NCI-H1694 treated with DMSO at 0.1 percent for 48 hours (cell line): ENCODE measurements around the gene PTPRU.

Experiments
- DNase-seq: peaks from one replicate; lab custom pipeline; 2025; lab: John Stamatoyannopoulos, UW

PTPRU gene

DNA sequence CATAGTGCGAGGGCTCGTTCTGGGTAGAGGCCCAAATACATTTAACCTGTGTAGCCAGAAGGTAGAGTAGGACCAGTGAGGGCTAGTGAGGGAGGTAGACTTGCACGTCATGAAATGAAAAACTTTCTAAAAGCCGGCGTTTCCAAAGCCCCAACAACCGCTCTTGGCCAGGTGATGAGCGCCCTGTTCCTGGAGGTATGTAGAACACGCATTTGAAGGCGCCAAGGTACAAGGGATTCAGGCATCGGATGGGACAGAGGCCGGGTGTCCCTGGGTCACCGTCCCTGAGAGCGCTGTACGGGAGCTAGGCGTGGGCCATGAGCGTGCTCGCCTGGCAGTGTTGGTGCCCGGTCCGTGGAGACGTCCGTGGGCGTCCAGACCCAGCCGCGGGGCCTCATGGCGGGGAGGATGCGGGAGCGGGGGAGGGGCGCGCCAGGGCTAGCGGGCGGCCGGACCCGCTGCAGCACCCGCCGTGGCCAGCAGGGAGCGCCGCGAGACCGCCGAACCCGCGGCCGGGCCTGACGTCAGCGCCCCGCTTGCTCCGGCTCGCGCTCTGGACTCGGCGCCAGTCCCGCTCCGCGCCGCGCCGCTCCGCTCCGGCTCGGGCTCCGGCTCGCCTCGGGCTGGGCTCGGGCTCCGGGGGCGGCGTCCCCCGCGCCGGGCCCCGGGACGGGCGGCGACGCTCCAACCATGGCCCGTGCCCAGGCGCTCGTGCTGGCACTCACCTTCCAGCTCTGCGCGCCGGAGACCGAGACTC is at the start of gene PTPRU:
TSS of gene PTPRU (plus strand) at position 568 of the 757 bp plus-strand sequence. CDS start at position 691, 123 bp downstream.
- peak; percentile 9 for DNase-seq

DNA sequence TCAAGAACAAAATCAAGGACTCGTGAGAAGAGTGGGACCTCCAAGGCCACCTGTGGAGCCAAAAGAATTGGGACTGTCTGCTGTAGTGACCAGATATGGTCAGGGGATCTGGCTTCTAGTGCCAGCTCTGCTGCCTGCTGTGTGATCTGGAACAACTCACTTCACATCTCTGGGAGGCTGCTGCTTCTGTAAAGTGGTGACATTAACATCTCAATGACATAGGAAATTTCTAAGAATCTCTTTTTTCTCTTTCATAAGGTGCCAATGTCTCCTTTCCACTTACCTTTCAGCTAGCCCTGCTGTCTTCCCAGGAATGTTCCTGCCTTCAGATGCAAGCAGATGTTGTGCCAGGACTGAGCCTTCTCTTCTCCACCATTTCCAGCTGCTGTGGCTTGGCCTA is 49.6 kb upstream of the PTPRU start:
- DNase-seq: no peak

DNA sequence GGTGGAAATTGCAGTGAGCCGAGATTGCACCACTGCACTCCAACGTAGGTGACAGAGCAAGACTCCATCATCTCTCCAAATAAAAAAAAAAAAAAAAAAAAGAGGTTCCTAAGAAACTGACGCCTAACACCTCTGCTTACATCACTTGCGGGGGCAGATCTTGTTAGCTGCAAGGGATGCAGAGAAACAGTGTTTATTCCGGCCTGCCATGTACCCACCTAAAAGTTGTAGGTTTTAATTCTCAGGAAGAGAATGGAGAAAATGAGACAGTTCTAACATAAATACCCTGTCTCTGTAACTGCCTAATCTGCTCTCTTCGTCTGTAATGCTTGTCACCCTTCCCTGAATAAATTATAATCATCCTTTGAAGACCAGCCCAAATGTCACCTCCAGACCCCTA is 45.6 kb upstream of the PTPRU start:
- DNase-seq: no peak

DNA sequence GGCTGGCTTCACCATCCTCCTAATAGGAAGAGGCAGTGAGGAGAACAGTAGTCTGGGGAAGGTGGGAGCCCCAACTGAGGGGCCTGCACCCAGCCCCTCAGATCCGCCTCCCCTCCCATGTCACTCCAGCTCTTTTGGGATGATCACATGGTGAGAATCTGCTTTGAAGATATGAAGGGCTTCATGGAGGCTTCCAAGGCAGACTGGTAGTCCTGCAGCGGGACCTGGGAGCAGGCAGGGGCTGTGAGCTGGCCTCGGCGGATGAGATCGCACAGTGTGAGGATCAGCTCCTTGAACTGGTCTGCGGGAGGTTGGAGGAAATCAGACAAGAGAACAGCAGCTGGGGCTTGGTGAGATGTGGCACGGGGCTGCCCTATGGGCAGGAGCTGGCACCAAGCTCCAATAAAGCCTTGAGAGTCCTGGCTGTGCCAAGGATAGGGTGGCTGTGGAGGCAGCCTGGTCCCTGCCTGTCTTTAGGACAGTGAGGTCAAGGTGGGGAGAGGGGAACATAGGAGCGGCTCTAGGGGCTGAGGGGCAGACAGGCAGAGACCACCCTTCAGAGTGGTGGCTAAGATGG is 42.4 kb upstream of the PTPRU start:
- DNase-seq: no peak

DNA sequence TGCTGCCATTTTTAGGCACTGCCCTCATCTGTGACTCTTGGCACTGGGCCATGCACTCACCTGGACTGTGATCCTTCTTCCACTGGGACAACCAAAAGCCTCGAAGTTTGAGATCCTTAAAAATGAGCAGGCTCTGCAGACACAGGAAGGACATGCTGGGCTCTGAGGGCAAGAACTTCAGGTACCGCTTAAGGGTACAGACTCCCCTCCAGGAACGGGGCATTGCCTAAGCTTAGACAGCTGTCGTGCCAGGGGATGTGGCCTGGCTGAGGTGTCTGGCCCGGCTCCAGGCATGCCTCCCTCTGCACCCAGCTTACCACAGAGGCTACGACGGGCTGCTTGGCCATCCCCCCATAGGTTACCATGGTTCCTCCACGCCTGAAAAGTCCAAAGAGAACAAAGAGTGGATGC is 40.4 kb upstream of the PTPRU start:
- DNase-seq: no peak

DNA sequence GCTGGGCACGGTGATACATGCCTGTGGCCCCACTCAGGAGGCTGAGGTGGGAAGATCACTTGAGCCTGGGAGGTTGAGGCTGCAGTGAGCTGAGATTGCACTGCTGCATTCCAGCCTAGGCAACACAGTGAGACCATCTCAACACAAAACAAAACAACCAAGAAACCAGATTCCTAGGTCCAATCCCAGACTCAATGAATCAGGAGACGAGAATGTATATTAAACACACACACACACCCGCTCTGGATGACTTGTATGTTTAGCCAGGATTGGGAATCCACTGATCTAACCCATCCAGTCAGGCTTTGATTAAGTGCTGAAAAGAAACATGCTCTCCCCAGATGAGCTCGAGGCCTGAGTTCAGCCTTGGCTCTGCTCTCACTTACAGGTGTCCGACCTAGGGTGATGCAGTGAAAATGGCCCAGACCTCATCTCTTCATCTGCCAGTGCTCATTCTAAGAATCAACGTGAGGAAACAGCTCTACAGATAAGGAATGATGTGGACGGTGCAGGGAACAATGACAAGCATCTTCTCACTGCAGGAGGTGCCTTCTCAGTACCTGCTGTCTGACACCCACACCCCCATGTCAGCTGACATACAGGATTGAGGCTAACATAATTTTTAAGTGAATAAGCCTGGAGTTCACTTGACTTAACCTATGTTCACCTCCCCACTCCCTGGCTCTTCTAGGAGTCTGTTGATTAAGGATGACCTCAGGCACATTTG is 39.3 kb upstream of the PTPRU start:
- DNase-seq: no peak

DNA sequence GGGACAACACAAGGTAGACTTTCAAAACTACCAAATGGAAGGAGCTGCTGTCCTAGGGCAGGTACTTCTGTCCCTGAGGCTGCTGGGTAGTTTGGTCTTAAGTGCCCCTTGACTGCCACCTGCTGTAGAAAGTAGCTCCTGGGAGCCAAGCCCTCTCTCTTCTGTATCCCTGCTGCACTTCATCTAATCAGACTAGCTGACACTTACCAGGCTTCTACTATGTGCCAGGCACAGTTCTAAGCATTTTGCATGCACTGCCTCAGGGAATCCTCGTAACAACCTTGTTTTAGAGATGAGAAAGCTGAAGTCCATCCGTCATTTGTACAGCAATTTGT is 38.8 kb upstream of the PTPRU start:
- peak; percentile 2 for DNase-seq

DNA sequence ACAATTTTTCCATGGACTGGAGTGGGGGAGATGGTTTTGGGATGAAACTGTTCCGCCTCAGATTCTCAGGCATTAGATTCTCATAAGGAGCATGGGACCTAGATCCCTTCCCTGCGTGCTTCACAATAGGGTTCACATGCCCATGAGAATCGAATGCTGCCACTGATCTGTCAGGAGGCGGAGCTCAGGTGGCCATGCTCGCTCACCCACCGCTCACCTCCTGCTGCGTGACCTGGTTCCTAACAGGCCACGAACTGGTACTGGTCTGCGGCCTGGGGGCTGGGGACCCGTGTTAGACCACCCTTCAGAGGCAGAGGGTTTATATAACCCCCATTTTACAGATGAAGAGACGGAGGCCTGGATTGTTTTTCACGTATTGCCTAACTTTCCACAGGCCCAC is 38.3 kb upstream of the PTPRU start:
- no peak for DNase-seq

DNA sequence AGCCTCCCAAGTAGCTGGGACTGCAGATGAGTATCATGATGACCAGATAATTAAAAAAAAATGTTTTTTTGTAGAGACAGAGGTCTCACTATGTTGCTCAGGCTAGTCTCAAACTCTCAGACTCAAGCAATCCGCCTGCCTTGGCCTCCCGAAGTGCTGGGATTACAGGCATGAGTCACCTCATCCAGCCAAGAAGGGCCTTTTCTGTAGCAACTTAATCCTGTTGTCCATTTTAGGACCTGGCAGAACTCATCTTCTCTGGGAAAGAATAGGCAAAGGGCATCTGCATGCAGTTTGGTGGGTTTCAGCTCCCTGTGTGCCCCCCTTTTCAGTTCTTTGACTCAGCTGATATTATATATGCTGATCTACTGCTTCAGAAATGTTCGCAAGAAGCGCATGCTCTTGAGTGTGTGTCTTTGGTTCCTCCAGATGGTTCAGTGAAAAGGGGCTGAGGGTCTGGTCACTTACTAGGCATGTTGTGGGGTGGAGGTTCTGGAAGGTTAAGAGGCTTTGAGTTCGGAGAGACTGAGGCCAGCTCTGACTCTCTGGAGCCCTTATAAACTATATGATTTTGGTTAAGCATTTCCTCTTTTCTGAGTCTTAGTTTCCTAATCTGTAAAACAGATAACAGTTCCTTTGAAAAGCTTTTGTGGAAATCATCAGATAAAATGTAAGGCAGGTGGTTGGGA is 35.3 kb upstream of the PTPRU start:
- DNase-seq: no peak

DNA sequence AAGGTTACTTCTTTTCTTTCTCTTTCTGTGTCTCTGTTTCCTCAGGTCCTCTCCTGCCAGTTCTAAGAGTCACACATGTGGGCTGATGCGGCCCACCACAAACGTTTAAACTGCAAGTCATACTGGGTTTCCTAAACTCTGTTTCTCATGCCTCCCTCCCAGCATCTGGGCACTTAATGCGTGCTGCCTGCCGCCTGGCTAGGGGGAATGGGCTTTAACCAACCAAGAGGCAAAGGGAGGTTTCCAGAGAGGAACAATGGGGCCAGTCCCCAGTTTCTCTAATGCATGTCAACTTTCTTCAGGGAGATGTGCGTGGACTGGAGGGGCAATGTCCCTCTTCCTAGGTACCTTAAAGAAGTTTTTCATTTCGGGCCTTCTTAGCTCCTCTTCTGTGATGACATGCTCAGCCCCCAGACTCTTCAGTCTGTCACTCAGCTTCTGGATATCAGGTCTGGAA is 34.7 kb upstream of the PTPRU start:
- DNase-seq: no peak

DNA sequence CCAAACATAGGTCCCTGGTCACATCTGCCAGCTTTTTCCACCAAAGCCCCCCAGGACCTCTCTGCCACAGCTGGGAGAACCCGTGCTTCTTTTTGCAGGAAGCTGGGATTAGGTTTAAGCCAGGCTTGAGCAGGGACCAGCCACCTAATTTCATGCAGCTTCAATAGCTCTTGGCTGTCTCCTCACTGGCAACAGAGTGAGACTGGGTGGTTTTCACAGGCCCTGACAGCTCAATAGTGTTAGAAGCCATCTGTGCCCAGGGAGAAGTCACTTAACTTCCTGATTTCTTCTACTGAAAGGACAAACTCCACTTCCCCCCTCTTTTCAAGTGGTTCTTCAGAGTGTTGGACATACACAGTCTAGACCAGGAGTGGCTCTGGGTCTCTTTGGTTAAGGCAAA is 34.3 kb upstream of the PTPRU start:
- DNase-seq: no peak

DNA sequence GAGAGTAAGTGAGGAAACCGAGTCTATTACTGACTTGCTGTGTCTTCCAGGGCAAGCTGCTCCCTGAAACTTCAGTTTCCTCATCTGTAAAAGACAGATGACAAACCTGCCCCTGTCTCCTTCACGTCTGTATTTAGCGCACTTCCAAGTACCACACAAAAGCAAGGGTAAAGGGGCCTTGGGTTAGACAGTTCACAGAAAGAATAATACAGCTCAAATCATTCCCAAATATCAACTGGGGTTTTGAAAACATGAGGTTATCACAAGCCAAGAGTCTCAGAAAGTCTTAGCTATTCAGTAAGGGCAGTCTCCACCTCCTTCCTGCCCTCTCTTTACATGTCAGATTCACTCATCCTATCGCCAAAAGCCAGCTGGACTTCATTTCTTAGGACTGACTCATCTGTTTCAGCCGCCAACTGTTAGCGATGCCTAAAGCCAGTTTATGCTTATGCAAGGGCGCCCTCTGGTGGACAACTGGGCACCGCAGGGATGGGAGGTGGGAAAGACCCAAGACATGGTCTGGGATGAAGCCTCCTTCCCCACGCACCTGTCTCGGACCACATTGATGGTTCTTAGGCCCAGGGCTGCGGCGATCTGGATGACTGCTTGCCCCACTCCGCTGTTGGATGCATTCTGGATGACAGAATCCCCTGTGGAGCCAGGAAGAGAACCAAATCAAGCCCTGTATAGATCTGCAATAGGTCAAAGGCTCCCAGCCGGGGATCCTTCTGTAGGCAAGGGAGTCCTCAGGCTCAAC is 33.6 kb upstream of the PTPRU start:
- DNase-seq: peak; percentile 80

DNA sequence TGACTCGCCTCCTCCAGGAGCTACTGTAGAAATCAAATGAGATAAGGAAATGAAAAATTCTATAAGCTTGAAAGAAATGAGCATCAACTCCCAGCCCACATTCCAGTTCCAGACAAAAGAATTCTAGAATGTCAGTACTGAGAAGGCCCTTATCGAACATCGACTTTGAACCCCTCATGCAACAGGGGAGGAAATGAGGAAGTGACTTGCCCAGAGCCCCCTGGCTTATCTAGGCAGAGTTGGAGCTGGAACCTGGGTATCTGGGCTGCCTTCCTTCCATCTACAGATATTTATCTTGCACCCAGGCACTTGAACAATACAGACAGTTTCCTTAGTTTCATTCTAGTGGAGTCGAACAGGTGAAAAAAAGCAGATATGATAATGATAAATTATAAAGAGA is 27.9 kb upstream of the PTPRU start:
- DNase-seq: no peak

DNA sequence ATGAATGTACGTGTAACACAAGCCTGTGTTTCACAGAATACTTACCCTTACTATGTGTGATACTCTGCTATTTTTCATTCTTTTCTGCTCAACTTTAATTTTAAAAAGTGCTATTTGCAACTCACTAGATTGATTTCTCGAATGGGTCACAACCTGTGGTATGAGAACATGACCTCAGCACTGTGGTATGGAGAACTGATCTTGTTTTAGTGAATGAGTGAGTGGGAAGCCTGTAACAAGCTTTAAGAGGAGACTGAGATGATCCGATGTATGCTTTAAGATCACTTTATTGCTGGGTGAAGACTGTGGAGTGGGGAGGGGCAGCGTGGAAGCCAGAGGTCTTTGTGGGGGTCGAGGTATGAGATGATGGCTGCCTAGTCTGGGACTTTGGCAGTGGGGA is 27.1 kb upstream of the PTPRU start:
- no peak for DNase-seq

DNA sequence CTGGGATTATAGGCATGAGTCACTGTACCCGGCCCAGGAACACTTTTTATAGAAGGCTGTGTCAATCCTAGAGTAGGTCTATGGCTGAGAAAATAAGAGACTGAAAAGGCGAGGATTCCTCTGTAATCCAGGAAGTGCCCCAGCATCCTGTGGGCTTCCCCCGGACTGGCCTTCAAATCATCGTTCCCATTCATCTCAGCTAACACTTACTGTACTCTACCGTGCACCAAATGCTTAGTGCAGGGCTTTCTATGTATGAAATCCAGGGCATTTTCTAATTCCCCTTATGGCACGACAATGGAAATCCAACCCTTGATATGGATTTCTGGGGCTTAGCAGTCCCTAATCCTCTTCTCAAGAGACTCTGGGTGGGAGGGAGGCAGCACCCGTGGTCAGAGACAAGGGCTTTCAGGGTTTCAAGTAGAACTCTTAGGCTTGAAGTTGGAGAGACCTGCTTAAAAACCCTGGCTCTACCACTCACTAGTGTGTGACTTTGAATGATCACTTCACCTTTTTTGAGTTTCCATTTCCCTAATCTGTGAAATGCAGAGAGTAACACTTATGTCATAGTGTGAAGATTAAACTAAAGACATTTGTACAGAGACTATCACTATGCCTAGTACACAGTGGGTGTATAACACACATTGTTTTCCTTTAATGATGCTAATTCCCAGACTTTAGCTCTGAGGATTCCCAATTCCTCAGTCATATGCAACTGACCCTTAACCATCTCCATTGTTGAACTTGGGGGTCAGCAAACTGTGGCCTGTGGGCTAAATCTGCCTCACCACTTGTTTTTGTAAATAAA is 25.8 kb upstream of the PTPRU start:
- no peak for DNase-seq

DNA sequence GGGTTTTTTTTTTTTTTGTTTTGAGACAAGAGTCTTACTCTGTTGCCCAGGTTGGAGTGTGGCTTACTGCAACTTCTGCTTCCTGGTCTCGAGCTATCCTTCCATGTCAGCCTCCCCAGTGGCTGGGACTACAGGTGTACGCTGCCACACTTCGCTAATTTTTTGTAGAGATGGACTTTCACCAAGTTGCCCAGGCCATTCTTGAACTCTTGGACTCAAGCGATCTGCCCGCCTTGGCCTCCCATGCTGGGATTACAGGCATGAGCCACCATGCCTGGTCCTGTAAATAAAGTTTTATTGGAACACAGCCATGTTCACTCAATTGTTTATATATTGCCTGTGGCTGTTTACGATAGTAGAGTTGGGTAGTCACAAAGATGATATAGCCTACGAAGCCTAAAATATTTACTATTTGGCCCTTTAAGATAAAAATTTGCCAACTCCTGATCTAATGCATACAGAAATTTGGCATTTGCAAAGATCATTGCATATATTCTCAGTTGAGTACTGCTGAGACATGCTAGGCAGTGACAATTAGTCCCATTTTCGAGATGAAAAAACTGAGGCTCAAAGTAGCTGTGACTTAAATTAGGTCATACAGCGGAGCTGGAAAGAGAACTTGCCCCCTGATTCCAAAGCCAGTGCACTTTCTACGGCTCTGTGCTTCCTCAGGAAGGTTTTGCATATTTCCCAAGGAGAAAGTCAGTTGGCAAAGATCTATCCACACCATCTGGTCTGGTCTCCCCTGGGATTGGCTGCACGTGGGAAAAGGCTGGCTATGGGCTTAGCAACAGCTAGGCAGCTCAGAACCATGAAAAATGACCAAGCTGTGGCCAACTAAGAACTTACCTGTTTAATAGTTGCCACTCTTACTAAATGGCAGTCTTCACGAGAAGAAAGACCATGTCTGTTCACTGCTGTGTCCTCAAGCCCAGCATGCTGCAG is 25.0 kb upstream of the PTPRU start:
- peak; percentile 2 for DNase-seq

DNA sequence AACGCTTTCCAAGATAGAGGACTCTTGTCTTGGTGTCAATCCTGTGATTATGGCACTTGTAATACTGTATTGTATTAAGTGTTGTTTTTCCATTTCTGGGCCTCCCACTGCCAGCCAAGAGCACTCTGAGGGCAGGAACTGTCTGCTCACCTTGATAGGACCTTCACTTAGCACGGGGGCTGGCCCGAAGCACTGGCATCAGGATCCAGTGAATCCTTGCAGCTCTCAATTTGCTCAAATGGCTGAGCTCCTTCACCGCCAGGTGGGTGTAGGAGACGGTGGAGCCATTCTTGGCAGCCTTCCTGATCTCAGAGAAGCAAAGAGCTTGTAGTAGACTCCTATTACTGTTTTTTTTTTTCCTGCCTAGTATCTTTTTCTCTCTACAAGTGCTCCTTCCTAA is 23.3 kb upstream of the PTPRU start:
- no peak for DNase-seq

DNA sequence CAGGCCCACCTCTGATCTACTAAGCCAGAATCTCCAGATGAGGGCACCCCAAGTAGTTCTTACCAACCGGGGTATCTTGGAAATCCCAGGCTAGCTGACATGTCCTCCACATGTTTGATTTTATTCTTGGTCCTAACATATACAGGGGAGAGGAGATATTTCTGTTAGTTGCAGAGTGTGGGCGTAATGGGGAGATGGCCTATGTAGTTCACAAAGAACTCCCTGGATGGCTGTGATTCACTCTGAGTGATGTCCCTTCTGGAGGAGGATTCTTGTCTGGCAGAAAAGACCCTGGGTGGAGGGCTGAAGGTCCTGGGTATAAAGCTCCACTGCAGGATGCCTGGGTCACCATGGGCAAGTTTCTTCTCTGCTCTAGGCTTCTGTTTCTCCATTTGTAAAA is 18.7 kb upstream of the PTPRU start:
- DNase-seq: no peak

DNA sequence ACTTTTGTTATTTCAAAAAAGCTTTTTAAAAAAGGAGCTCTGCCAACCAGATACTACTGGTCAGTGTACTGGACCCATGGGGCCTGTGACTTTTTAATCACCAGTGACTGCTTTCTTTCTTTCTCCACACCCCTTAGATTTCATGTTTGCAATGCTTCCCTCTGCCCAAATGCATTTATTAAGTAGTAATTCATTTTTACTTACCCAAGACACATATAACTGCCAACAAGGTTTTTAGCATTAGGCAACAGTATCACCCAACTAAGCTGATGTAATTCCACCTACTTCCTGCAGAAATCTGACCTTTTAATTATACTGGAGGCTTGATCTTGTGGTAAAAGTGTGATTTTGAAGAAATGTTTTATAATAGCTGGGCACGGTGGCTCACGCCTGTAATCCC is 18.1 kb upstream of the PTPRU start:
- no peak for DNase-seq

DNA sequence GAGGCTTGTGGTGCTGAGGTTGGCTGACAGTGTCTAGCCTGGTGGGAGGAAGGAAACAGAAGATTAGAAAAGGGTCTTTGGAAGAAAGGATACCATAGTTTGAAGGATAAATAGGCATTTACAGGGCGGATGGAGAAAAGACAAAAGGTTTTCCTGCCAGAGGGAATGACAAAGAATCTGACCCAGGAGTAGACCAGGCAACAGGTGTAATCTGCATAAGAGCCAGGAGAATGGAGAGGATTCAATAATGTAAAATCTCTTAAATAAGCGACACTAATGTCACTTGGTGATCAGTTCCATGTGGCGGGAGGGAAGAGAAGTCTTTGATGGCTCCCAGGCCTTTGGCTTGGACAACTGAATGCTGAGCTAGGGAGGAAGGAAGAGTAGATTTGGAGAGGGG is 15.0 kb upstream of the PTPRU start:
- DNase-seq: no peak
